Caco-2 (cell line): Measurements from ENCODE around the gene IKBKE. TPM values are rescaled to one million over a fixed set of nuclear protein-coding genes. Genes with fewer than 3 reads are reported as not detected.

ENCODE experiments used
- BruUV-seq: library from RNA; stranded (reverse); fragments of 400-500 nt; replicated peaks from 2 replicates; lab custom pipeline; 2021; lab: Mats Ljungman, UMichigan
- CTCF ChIA-PET: fragments of 300-600 bp; sonication (Branson Sonifier 250); formaldehyde crosslinking; loops from one replicate; lab custom pipeline; 2022; ENCODE audit warnings: antibody characterized with exemption; lab: Charles Lee
- POLR2A ChIA-PET: fragments of 300-600 bp; sonication (Branson Sonifier 250); formaldehyde crosslinking; loops from one replicate; lab custom pipeline; 2022; ENCODE audit warnings: antibody characterized with exemption; lab: Charles Lee
- DNase-seq, 2 experiments: peaks; one replicate each; pipeline versions ENCODE4 v3.0.0 to v3.0.0-alpha.2; 2020 to 2022
- H3K27me3 ChIP-seq: replicated peaks from 2 replicates; pipeline ENCODE4 v1.6.0; 2011; ENCODE audit warnings: low read length; ENCODE audit not compliant: control insufficient read depth, insufficient read depth
- H3K36me3 ChIP-seq: 2 replicates; pipeline ENCODE4 v1.5.1; 2011; ENCODE audit warnings: low read length; ENCODE audit not compliant: control insufficient read depth, insufficient read depth
- H3K4me1 ChIP-seq: fragments of 250-450 bp; sonication (Bioruptor Pico); 2 replicates; pipeline ENCODE4 v1.5.1; 2020; ENCODE audit warnings: mild to moderate bottlenecking
- H3K4me3 ChIP-seq: 2 replicates; pipeline ENCODE4 v1.5.1; 2011; ENCODE audit warnings: low read depth, mild to moderate bottlenecking, control low read depth, low read length
- H3K9me3 ChIP-seq: fragments of 250-450 bp; sonication (Bioruptor Pico); 2 replicates; pipeline ENCODE4 v1.5.1; 2020; ENCODE audit warnings: mild to moderate bottlenecking, moderate library complexity
- H3K27ac Mint-ChIP-seq: one replicate; pipeline ENCODE4 v1.8.0; 2022; ENCODE audit warnings: mixed read lengths; ENCODE audit not compliant: unreplicated experiment
- H3K27me3 Mint-ChIP-seq: one replicate; pipeline ENCODE4 v1.8.0; 2022; ENCODE audit warnings: mixed read lengths; ENCODE audit not compliant: insufficient read depth, unreplicated experiment
- H3K36me3 Mint-ChIP-seq: one replicate; pipeline ENCODE4 v1.8.0; 2022; ENCODE audit warnings: mild to moderate bottlenecking, mixed read lengths; ENCODE audit not compliant: insufficient read depth, unreplicated experiment
- H3K4me1 Mint-ChIP-seq: one replicate; pipeline ENCODE4 v1.8.0; 2022; ENCODE audit warnings: low read depth, mixed read lengths; ENCODE audit not compliant: unreplicated experiment
- H3K4me3 Mint-ChIP-seq: one replicate; pipeline ENCODE4 v1.8.0; 2022; ENCODE audit warnings: mild to moderate bottlenecking, moderate library complexity, mixed read lengths; ENCODE audit not compliant: unreplicated experiment
- H3K9me3 Mint-ChIP-seq: one replicate; pipeline ENCODE4 v1.8.0; 2022; ENCODE audit warnings: mixed read lengths; ENCODE audit not compliant: unreplicated experiment
- CTCF ChIP-seq, 2 experiments: fragments of 200-600 bp in 1 of 2; IDR thresholded peaks; 1 replicate in 1 of 2; 2 replicates in 1 of 2; pipeline versions ENCODE4 v1.5.1 to v1.8.0; 2011 to 2022; ENCODE audit warnings: antibody characterized with exemption in 1 of 2, control low read depth in 1 of 2, inconsistent platforms in 1 of 2, low read depth in 1 of 2, low read length in 1 of 2, mild to moderate bottlenecking in 1 of 2, moderate library complexity in 1 of 2; ENCODE audit not compliant: insufficient read depth in 1 of 2, severe bottlenecking in 1 of 2, unreplicated experiment in 1 of 2
- intact Hi-C: fragments of 100-400 bp; cut with micrococcal nuclease; formaldehyde crosslinking; loops from one replicate; pipeline ENCODE4 v1.10.0; 2022; ENCODE audit not compliant: unreplicated experiment
- total RNA-seq: library from RNA; stranded (reverse); gene quantifications from 2 replicates; pipeline ENCODE4 v1.2.3, GENCODE V29; 2022

IKBKE gene
- total RNA-seq, 1 experiment from 2014 or later, result 9.0 TPM

DNA sequence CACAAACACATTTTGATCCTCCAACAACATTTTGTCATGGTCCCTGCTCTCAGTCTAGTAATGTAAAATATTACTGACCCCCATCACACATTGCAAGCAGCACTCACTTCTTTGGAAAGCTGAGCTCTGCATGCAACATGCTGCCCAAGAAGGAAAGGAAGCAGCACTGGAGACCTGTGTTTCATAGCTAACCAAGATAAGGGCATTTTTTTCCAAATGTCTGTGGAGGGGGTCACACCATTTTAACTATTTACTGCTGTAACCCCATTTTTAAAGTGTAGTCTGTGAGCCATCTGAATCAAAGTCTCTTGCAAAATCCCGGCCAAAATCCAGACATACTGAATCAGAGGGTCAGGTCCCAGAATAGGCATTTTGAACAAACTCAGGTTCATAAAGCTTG lies 32.5 kb downstream of the IKBKE start:
- H3K4me1 ChIP-seq, result peaks cover 27% of the 10 kb centered on the region
- H3K9me3 ChIP-seq, result no peaks in the 10 kb centered on the region
- no peak overlapping the region for H3K4me3 ChIP-seq
- no peaks in the 10 kb centered on the region for H3K36me3 ChIP-seq
- H3K27me3 ChIP-seq, result no peaks in the 10 kb centered on the region
- Mint-ChIP-seq H3K27me3 (peaks cover 7% of the 10 kb centered on the region), H3K4me1 (peaks cover 17% of the 10 kb centered on the region), H3K27ac (no peak overlapping the region), H3K9me3 (no peaks in the 10 kb centered on the region), H3K36me3 (no peaks in the 10 kb centered on the region), H3K4me3 (no peak overlapping the region)
- intact Hi-C loops, result loop anchor here (10.0 kb wide), 1 partner anchor 162 kb away; no protein-coding TSS in a partner anchor
- no peak for TF ChIP-seq CTCF (IDR thresholded peaks at IDR 0.05; ENCODE audit: insufficient read depth in 1 of 2, low read depth in 1 of 2, low read length in 1 of 2, severe bottlenecking in 1 of 2, unreplicated experiment in 1 of 2)
- ChIA-PET POLR2A (no interaction called here), CTCF (no interaction called here)
- DNase-seq, result no peak
- BruUV-seq, result no TSS peak

DNA sequence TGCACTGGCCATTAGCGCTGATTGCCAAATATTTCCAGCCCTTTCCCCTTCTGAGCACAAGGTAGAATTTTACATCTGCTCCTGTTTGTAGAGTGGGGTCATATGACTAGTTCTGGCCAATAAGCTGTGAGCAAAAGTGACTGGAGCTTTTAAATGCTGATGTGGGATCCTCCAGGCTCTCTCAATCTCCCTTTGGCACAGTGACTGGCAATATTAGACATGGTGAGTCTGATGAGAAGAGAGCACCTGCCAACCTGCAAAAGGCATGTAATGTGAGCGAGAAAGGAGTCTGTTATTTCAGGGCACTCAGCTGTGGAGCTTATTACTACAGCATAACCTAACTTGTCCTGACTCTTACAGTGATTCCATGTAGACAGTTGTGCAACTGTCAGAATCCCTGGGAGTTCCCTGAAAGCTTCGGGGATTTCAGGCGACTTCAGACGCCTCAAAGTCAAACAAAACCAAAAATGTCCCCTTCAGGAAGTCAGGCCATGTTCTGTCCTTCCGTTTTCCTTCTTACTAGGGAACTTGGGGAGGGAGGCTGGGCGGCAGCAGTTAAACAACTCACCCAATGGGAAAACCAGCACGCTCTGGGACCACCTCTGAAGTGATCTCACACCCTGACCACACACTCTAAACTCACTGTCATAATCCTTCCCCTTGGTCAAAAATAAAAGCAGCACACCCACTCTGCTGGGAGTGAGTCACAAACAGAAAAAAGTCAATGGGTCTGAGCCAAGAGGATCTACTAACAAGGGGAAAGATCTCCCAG lies 33.5 kb downstream of the IKBKE start:
- Histone ChIP-seq H3K27me3 (no peaks in the 10 kb centered on the region), H3K9me3 (no peaks in the 10 kb centered on the region), H3K4me3 (no peak overlapping the region), H3K36me3 (no peaks in the 10 kb centered on the region), H3K4me1 (peaks cover 29% of the 10 kb centered on the region)
- Mint-ChIP-seq H3K36me3 (no peaks in the 10 kb centered on the region), H3K9me3 (no peaks in the 10 kb centered on the region), H3K4me1 (peaks cover 11% of the 10 kb centered on the region), H3K4me3 (no peak overlapping the region), H3K27me3 (peaks cover 13% of the 10 kb centered on the region), H3K27ac (no peak overlapping the region)
- ChIA-PET POLR2A (no interaction called here), CTCF (interaction anchor here (0.6 to 0.9 kb wide), 4 partner anchors 9 to 160 kb away, joined by 3 to 5 read pairs (median 4); no protein-coding TSS in a partner anchor)
- DNase-seq, result no peak
- no peak for TF ChIP-seq CTCF (IDR thresholded peaks at IDR 0.05; ENCODE audit: insufficient read depth in 1 of 2, low read depth in 1 of 2, low read length in 1 of 2, severe bottlenecking in 1 of 2, unreplicated experiment in 1 of 2)
- intact Hi-C loops, result loop anchor here (10.0 kb wide), 1 partner anchor 161 kb away; no protein-coding TSS in a partner anchor
- no TSS peak for BruUV-seq

DNA sequence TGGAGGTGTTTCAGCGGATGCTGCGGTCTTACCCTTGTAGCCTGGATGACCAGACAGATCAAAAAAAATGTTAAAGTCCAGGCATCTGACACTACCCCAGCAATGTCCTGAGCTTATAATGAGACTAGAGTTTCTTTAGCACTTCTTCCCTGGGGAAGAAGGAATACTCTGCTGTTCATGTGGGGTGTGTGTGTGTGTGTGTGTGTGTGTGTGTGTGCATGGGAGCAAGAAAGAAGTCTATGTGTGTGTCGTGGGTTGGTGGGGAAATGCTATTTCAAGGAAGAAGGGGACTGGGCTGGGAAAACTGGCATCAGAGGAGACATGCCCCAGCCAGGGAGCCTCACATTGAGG lies 34.1 kb downstream of the IKBKE start:
- peaks cover 29% of the 10 kb centered on the region for H3K4me1 ChIP-seq
- ChIA-PET POLR2A (no interaction called here), CTCF (no interaction called here)
- no peak for TF ChIP-seq CTCF (IDR thresholded peaks at IDR 0.05; ENCODE audit: insufficient read depth in 1 of 2, low read depth in 1 of 2, low read length in 1 of 2, severe bottlenecking in 1 of 2, unreplicated experiment in 1 of 2)
- Mint-ChIP-seq H3K27ac (no peak overlapping the region), H3K4me1 (peaks cover 7% of the 10 kb centered on the region), H3K36me3 (no peaks in the 10 kb centered on the region), H3K27me3 (peaks cover 16% of the 10 kb centered on the region), H3K9me3 (no peaks in the 10 kb centered on the region), H3K4me3 (no peak overlapping the region)
- intact Hi-C loops, result loop anchor here (10.0 kb wide), 1 partner anchor 160 kb away; no protein-coding TSS in a partner anchor
- no peaks in the 10 kb centered on the region for H3K27me3 ChIP-seq
- H3K4me3 ChIP-seq, result no peak overlapping the region
- no peak for DNase-seq
- H3K36me3 ChIP-seq, result no peaks in the 10 kb centered on the region
- no peaks in the 10 kb centered on the region for H3K9me3 ChIP-seq
- no TSS peak for BruUV-seq
